GM23338 (cell line): ENCODE measurements around the gene NEU3. TPM values are rescaled to one million over a fixed set of nuclear protein-coding genes. Genes with fewer than 3 reads are reported as not detected.

Experiments
- ATAC-seq: fragments of 200-7000 bp; cut with Tn5 transposase; 3 replicates; pipeline ENCODE4 v1.9.1; 2020
- DNase-seq: peaks from one replicate; pipeline ENCODE4 v3.0.0-alpha.2; 2015; ENCODE audit warnings: low spot score
- H2AFZ ChIP-seq: fragments of 200-600 bp; sonication (generic); 2 replicates; pipeline ENCODE4 v1.8.0; 2016; ENCODE audit warnings: antibody characterized with exemption, mild to moderate bottlenecking, moderate library complexity
- H3F3A ChIP-seq: fragments of 200-600 bp; sonication (generic); replicated peaks from 2 replicates; pipeline ENCODE4 v1.8.0; 2017; ENCODE audit warnings: antibody characterized with exemption, mixed run types, low read depth
- H3K27ac ChIP-seq: fragments of 200-600 bp; sonication (generic); 2 replicates; pipeline ENCODE4 v1.6.1; 2016; ENCODE audit warnings: low read depth
- H3K27me3 ChIP-seq: fragments of 200-600 bp; sonication (generic); 2 replicates; pipeline ENCODE4 v1.8.0; 2016; ENCODE audit warnings: mild to moderate bottlenecking, mixed run types, moderate library complexity; ENCODE audit not compliant: insufficient read depth
- H3K36me3 ChIP-seq: fragments of 200-600 bp; sonication (generic); 2 replicates; pipeline ENCODE4 v1.8.0; 2016; ENCODE audit warnings: mild to moderate bottlenecking; ENCODE audit not compliant: insufficient read depth
- H3K4me1 ChIP-seq: fragments of 200-600 bp; sonication (generic); 2 replicates; pipeline ENCODE4 v1.8.0; 2016; ENCODE audit warnings: mild to moderate bottlenecking, moderate library complexity; ENCODE audit not compliant: insufficient read depth
- H3K4me2 ChIP-seq: fragments of 200-600 bp; sonication (generic); 2 replicates; pipeline ENCODE4 v1.7.1; 2017; ENCODE audit warnings: mixed run types
- H3K4me3 ChIP-seq: fragments of 200-600 bp; sonication (generic); 2 replicates; pipeline ENCODE4 v1.6.1; 2016; ENCODE audit warnings: mixed run types
- H3K79me2 ChIP-seq: fragments of 200-600 bp; sonication (generic); replicated peaks from 2 replicates; pipeline ENCODE4 v1.8.0; 2017; ENCODE audit warnings: mild to moderate bottlenecking; ENCODE audit not compliant: insufficient read depth
- H3K9me2 ChIP-seq: fragments of 200-600 bp; sonication (generic); 2 replicates; pipeline ENCODE4 v1.8.0; 2017; ENCODE audit not compliant: insufficient read depth
- H4K20me1 ChIP-seq: fragments of 200-600 bp; sonication (generic); replicated peaks from 2 replicates; pipeline ENCODE4 v1.8.0; 2017; ENCODE audit warnings: mild to moderate bottlenecking; ENCODE audit not compliant: insufficient read depth
- H3K27ac Mint-ChIP-seq: 2 replicates; pipeline ENCODE4 v1.8.0; 2020; ENCODE audit warnings: inconsistent platforms, mild to moderate bottlenecking, moderate library complexity, mixed read lengths
- H3K27me3 Mint-ChIP-seq: 3 replicates; pipeline ENCODE4 v1.8.0; 2022; ENCODE audit warnings: low read depth, mild to moderate bottlenecking, moderate library complexity, mixed read lengths, inconsistent platforms; ENCODE audit not compliant: insufficient read depth, poor library complexity
- H3K36me3 Mint-ChIP-seq: 3 replicates; pipeline ENCODE4 v1.8.0; 2021; ENCODE audit warnings: low read depth, mild to moderate bottlenecking, inconsistent platforms, moderate library complexity, mixed read lengths
- H3K4me1 Mint-ChIP-seq: 3 replicates; pipeline ENCODE4 v1.8.0; 2020; ENCODE audit warnings: mild to moderate bottlenecking, inconsistent platforms, mixed read lengths
- H3K4me3 Mint-ChIP-seq: 3 replicates; pipeline ENCODE4 v1.8.0; 2021; ENCODE audit warnings: moderate library complexity, mild to moderate bottlenecking, inconsistent platforms, mixed read lengths
- H3K9me3 Mint-ChIP-seq: 3 replicates; pipeline ENCODE4 v1.8.0; 2020; ENCODE audit warnings: moderate library complexity, mild to moderate bottlenecking, inconsistent platforms, mixed read lengths
- CREB1 ChIP-seq: fragments of 250-450 bp; sonication (Bioruptor Pico); IDR thresholded peaks from 2 replicates; pipeline ENCODE4 v1.5.0; 2020; ENCODE audit warnings: low read depth, mild to moderate bottlenecking, moderate library complexity
- CTCF ChIP-seq, 2 experiments: fragments of 200-600 bp in 1 of 2; sonication (generic) in 1 of 2; conservative IDR thresholded peaks; 2 replicates each; pipeline versions ENCODE4 v1.5.1 to v1.6.1; 2016 to 2017; ENCODE audit warnings: antibody characterized with exemption in 2 of 2, low read depth in 2 of 2, mild to moderate bottlenecking in 2 of 2, moderate library complexity in 1 of 2
- EZH2 ChIP-seq: fragments of 200-600 bp; sonication (generic); IDR thresholded peaks from one replicate; pipeline ENCODE4 v1.8.0; 2017; ENCODE audit warnings: antibody characterized with exemption, mild to moderate bottlenecking, low read depth; ENCODE audit not compliant: unreplicated experiment
- EZH2phosphoT487 ChIP-seq: fragments of 200-600 bp; sonication (generic); IDR thresholded peaks from one replicate; pipeline ENCODE4 v1.8.1; 2018; ENCODE audit warnings: antibody characterized with exemption; ENCODE audit not compliant: unreplicated experiment
- JUNB ChIP-seq: IDR thresholded peaks from one replicate; pipeline ENCODE4 v1.6.1; 2016; ENCODE audit warnings: antibody characterized with exemption; ENCODE audit not compliant: unreplicated experiment
- NANOG ChIP-seq: IDR thresholded peaks from 2 replicates; pipeline ENCODE4 v1.6.1; 2016; ENCODE audit warnings: antibody characterized with exemption, borderline replicate concordance
- POLR2AphosphoS5 ChIP-seq: IDR thresholded peaks from 2 replicates; pipeline ENCODE4 v1.6.1; 2016; ENCODE audit warnings: antibody characterized with exemption, low read depth
- STAT1 ChIP-seq: IDR thresholded peaks from one replicate; pipeline ENCODE4 v1.6.1; 2016; ENCODE audit warnings: antibody characterized with exemption; ENCODE audit not compliant: unreplicated experiment
- ZNF114 ChIP-seq: fragments of 250-450 bp; sonication (Bioruptor Pico); IDR thresholded peaks from 2 replicates; pipeline ENCODE4 v1.5.0; 2020; ENCODE audit warnings: mild to moderate bottlenecking, moderate library complexity
- ZNF331 ChIP-seq: fragments of 250-450 bp; sonication (Bioruptor Pico); IDR thresholded peaks from 2 replicates; pipeline ENCODE4 v1.5.0; 2020; ENCODE audit warnings: low read depth, mild to moderate bottlenecking, moderate library complexity
- ZNF462 ChIP-seq: fragments of 250-450 bp; sonication (Bioruptor Pico); IDR thresholded peaks from 2 replicates; pipeline ENCODE4 v1.5.0; 2020; ENCODE audit warnings: mild to moderate bottlenecking, moderate library complexity
- polyA plus RNA-seq: library from polyadenylated mRNA; unstranded; fragments of >200 nt; fragmentation: Nextera tagmentation; extraction: Ambion mirVana; gene quantifications from 2 replicates; pipeline ENCODE4 v1.2.1, GENCODE V29; 2016
- total RNA-seq: library from RNA; depleted of rRNA; stranded (reverse); fragments of >200 nt; shearing (Covaris generic); gene quantifications from 2 replicates; pipeline ENCODE4 v1.2.3, GENCODE V29; 2014
- TF ChIP-seq, protein P1 (sequence below): IDR thresholded peaks from one replicate; pipeline ENCODE4 v1.6.1; 2018; ENCODE audit warnings: antibody characterized with exemption; ENCODE audit not compliant: unreplicated experiment
- TF ChIP-seq, protein P2 (sequence below): IDR thresholded peaks from 2 replicates; pipeline ENCODE4 v1.6.1; 2016; ENCODE audit warnings: antibody characterized with exemption

The NEU3 gene
- total and polyA plus RNA-seq, 2 experiments from 2014 or later: 2.8 to 25.9 TPM

DNA sequence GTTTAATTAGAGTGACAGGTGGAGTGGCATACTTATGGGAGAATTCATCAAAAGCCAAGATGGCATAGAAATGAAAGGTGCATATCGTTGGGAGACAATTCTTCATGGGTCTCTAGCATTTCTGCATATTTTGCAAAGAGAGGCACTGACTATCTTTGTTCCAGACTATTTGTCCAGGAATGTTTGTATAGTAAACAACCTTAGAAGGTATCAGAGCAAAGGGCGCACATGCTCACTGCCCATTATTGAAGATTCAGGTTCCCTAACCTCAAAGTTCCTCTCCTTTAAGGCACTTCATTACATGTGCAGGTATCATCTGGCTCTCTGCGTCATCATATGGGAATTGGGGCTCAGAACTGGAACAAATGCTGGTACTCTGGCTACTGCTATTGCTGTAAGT lies 4.7 kb upstream of the NEU3 start:
- Histone ChIP-seq H4K20me1 (peaks cover 6% of the 10 kb centered on the region), H2AFZ (no peak overlapping the region), H3K36me3 (no peaks in the 10 kb centered on the region), H3F3A (0 out of 2 replicates have a peak, but pooled peaks cover 4% of the 10 kb centered on the region), H3K4me2 (no peak overlapping the region), H3K79me2 (no peaks in the 10 kb centered on the region), H3K4me1 (no peaks in the 10 kb centered on the region), H3K27me3 (no peaks in the 10 kb centered on the region), H3K9me2 (no peaks in the 10 kb centered on the region), H3K4me3 (no peak overlapping the region), H3K27ac (no peak overlapping the region)
- H3K4me3 Mint-ChIP-seq: no peak overlapping the region
- no peaks in the 10 kb centered on the region for H3K4me1 Mint-ChIP-seq
- H3K27ac Mint-ChIP-seq: no peak overlapping the region
- H3K9me3 Mint-ChIP-seq: no peaks in the 10 kb centered on the region
- H3K27me3 Mint-ChIP-seq: peaks cover 2% of the 10 kb centered on the region
- no peak for ATAC-seq
- H3K36me3 Mint-ChIP-seq: 0 out of 3 replicates have a peak, but pooled peaks cover 4% of the 10 kb centered on the region
- no peak for DNase-seq
- TF ChIP-seq EZH2 (no peak), ZNF462 (CRISPR knock-in tag) (no peak), STAT1 (no peak), NANOG (no peak), EZH2phosphoT487 (no peak), POLR2AphosphoS5 (no peak), CTCF (conservative IDR thresholded peaks at IDR 0.05; ENCODE audit: low read depth in 2 of 2) (no peak), ZNF114 (CRISPR knock-in tag) (no peak), JUNB (no peak), ZNF331 (no peak), CREB1 (CRISPR knock-in tag) (no peak)
- TF ChIP-seq, protein P1, sequence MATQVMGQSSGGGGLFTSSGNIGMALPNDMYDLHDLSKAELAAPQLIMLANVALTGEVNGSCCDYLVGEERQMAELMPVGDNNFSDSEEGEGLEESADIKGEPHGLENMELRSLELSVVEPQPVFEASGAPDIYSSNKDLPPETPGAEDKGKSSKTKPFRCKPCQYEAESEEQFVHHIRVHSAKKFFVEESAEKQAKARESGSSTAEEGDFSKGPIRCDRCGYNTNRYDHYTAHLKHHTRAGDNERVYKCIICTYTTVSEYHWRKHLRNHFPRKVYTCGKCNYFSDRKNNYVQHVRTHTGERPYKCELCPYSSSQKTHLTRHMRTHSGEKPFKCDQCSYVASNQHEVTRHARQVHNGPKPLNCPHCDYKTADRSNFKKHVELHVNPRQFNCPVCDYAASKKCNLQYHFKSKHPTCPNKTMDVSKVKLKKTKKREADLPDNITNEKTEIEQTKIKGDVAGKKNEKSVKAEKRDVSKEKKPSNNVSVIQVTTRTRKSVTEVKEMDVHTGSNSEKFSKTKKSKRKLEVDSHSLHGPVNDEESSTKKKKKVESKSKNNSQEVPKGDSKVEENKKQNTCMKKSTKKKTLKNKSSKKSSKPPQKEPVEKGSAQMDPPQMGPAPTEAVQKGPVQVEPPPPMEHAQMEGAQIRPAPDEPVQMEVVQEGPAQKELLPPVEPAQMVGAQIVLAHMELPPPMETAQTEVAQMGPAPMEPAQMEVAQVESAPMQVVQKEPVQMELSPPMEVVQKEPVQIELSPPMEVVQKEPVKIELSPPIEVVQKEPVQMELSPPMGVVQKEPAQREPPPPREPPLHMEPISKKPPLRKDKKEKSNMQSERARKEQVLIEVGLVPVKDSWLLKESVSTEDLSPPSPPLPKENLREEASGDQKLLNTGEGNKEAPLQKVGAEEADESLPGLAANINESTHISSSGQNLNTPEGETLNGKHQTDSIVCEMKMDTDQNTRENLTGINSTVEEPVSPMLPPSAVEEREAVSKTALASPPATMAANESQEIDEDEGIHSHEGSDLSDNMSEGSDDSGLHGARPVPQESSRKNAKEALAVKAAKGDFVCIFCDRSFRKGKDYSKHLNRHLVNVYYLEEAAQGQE: no peak
- TF ChIP-seq, protein P2, sequence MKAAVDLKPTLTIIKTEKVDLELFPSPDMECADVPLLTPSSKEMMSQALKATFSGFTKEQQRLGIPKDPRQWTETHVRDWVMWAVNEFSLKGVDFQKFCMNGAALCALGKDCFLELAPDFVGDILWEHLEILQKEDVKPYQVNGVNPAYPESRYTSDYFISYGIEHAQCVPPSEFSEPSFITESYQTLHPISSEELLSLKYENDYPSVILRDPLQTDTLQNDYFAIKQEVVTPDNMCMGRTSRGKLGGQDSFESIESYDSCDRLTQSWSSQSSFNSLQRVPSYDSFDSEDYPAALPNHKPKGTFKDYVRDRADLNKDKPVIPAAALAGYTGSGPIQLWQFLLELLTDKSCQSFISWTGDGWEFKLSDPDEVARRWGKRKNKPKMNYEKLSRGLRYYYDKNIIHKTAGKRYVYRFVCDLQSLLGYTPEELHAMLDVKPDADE: no peak
